Measurements from ENCODE around the gene CDR2. TPM values are rescaled to one million over a fixed set of nuclear protein-coding genes. Genes with fewer than 3 reads are reported as not detected.

Gene CDR2
- total RNA-seq, 1 donor from 2014 or later, result 6.7 TPM

DNA sequence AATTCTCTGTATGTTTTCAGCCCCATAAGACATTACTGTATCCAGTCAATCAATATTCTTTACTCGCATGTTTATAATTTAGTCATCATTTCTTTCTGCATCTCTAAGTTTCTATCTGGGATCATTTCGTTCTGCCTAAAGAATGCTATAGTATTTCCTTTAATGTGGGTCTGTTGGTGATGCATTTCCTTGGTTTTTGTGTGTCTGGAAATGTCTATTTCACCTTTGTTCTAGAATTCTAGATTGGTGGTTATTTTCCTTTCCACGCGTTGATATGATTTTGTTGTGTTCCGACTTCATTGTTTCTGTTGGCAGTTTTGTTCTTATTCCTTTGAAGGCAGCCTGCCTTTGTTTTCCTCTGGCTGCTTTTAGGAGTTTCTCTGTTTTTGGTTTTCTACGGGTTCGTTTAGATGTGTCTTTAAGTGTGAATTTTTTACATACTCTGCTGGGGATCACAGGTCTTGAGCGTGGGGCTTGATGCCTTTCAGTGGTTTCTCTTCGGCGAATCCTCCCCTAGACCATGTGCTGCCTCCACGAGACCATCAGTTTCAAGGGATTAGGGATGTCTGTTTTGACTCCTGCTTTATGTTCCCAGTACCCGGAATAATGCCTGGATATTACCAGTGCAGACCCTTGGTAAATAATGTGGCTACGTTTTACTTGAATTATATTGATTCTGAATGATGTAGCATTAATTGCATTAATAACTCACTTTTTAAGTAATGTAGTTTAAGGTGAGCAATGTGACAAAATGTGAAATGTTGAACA is 53.7 kb downstream of the CDR2 start:
- TF ChIP-seq, protein P1, sequence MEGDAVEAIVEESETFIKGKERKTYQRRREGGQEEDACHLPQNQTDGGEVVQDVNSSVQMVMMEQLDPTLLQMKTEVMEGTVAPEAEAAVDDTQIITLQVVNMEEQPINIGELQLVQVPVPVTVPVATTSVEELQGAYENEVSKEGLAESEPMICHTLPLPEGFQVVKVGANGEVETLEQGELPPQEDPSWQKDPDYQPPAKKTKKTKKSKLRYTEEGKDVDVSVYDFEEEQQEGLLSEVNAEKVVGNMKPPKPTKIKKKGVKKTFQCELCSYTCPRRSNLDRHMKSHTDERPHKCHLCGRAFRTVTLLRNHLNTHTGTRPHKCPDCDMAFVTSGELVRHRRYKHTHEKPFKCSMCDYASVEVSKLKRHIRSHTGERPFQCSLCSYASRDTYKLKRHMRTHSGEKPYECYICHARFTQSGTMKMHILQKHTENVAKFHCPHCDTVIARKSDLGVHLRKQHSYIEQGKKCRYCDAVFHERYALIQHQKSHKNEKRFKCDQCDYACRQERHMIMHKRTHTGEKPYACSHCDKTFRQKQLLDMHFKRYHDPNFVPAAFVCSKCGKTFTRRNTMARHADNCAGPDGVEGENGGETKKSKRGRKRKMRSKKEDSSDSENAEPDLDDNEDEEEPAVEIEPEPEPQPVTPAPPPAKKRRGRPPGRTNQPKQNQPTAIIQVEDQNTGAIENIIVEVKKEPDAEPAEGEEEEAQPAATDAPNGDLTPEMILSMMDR (IDR thresholded peaks at IDR 0.05), result no peak
- DNase-seq (no peak), ATAC-seq (ENCODE audit: low read depth) (no peak)
- no peak overlapping the region for H3K27ac Mint-ChIP-seq
- intact Hi-C loops (cut with micrococcal nuclease), result no loop called here
- POLR2A ChIA-PET, result no interaction called here
- no peak overlapping the region for H3K4me3 Mint-ChIP-seq
- H3K36me3 Mint-ChIP-seq (ENCODE audit: low read depth), result peaks cover 88% of the 10 kb centered on the region
- H3K4me1 Mint-ChIP-seq, result no peaks in the 10 kb centered on the region
- no peaks in the 10 kb centered on the region for H3K9me3 Mint-ChIP-seq
- CTCF ChIA-PET, result interaction anchor here (0.6 to 1.4 kb wide), 8 partner anchors 9 to 101 kb away, joined by 3 to 5 read pairs (median 4); partner anchors contain the start of gene POLR3E
- no peaks in the 10 kb centered on the region for H3K27me3 Mint-ChIP-seq

DNA sequence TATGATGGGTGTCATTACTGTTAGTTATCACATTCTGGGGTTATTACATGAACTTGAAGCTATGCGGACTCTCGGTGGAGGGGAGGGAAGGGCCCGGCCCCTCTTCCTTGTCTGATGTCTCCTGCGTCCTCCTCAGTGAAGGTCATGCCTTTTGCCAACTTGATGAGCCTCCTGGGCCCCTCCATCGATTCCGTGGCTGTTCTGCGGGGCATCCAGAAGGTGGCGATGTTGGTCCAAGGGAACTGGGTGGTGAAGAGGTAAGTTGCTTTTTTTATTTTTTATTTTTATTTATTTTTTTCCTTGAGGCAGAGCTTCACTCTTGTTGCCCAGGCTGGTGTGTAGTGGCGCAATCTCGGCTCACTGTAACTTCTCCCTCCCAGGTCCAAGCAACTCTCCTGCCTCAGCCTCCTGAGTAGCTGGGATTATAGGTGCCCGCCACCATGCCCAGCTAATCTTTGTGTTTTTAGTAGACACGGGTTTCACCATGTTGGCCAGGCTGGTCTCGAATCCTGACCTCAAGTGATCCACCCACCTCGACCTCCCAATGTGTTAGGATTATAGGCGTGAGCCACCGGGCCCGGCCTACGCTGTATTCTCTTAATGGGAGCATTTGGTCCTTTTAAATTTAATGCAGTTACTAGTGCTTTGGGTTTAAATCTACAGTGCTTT is 55.6 kb downstream of the CDR2 start:
- no peak for DNase-seq
- POLR2A ChIA-PET, result no interaction called here
- no peak overlapping the region for H3K27ac Mint-ChIP-seq

DNA sequence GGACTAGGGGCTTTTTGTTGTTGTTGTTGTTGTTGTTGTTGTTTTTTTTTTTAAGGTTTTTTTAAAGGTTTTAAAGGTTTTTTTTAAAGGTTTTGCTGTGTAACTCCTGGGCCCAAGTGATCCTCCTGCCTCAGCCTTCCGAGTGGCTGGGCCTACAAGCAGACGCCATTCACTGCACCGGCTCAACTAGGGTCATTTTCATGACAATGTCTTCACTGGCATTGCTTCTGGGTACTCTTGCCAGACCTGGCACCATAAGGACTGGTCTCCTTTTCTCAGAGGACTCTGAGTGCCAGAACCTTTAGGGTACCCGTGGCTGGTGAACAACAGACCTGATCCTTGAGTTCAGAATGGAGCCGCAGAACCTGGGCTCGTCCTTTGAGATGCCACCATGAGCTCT is 56.8 kb downstream of the CDR2 start:
- ATAC-seq (ENCODE audit: low read depth), result no peak
- Mint-ChIP-seq H3K9me3 (no peaks in the 10 kb centered on the region), H3K27ac (no peak overlapping the region), H3K4me1 (no peaks in the 10 kb centered on the region), H3K4me3 (no peak overlapping the region), H3K36me3 (ENCODE audit: low read depth) (peaks cover 85% of the 10 kb centered on the region), H3K27me3 (no peaks in the 10 kb centered on the region)
- TF ChIP-seq, protein P1 (IDR thresholded peaks at IDR 0.05), result no peak
- intact Hi-C loops (cut with micrococcal nuclease), result no loop called here
- POLR2A ChIA-PET, result no interaction called here
- no peak for DNase-seq
- CTCF ChIA-PET, result no interaction called here

More for the DNA sequence above, 55.6 kb downstream of the CDR2 start:
- no peaks in the 10 kb centered on the region for H3K9me3 Mint-ChIP-seq
- H3K4me1 Mint-ChIP-seq, result no peaks in the 10 kb centered on the region
- intact Hi-C loops (cut with micrococcal nuclease), result no loop called here
- TF ChIP-seq, protein P1 (IDR thresholded peaks at IDR 0.05), result no peak
- ATAC-seq (ENCODE audit: low read depth), result no peak
- CTCF ChIA-PET, result interaction anchor here (1.0 to 1.5 kb wide), 3 partner anchors 11 to 39 kb away, joined by 3 to 4 read pairs (median 3); no protein-coding TSS in a partner anchor
- H3K27me3 Mint-ChIP-seq, result no peaks in the 10 kb centered on the region
- peaks cover 86% of the 10 kb centered on the region for H3K36me3 Mint-ChIP-seq (ENCODE audit: low read depth)
- no peak overlapping the region for H3K4me3 Mint-ChIP-seq

DNA sequence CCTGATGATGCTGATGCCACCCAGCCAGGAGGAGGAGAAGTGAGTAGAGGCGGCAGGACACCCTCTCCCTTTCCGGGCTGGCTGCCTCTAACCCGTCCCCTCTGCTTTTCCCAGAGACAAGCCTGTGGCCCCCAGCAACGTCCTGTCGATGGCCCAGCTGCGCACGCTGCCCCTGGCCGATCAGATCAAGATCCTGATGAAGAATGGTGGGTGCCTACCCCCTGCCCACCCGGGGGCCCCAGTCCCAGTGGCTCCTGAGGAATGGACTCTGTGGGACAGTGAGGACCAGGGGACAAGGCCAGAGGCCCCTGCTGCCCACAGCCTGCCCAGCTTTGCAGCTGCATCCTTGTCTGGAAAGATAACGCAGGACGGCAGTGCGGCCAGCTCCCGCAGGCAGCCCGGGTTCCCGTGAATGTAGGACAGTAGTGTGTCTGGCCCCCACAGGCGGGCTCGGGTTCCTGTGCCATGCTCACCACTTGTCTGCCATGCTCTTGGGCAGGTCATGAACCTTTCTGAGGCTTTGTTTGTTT is 57.4 kb downstream of the CDR2 start:
- Mint-ChIP-seq H3K4me3 (no peak overlapping the region), H3K9me3 (no peaks in the 10 kb centered on the region), H3K27ac (no peak overlapping the region), H3K4me1 (no peaks in the 10 kb centered on the region), H3K36me3 (ENCODE audit: low read depth) (peaks cover 86% of the 10 kb centered on the region), H3K27me3 (no peaks in the 10 kb centered on the region)
- ATAC-seq (ENCODE audit: low read depth) (no peak), DNase-seq (no peak)
- ChIA-PET CTCF (no interaction called here), POLR2A (no interaction called here)
- TF ChIP-seq, protein P1 (IDR thresholded peaks at IDR 0.05), result no peak
- intact Hi-C loops (cut with micrococcal nuclease), result no loop called here

DNA sequence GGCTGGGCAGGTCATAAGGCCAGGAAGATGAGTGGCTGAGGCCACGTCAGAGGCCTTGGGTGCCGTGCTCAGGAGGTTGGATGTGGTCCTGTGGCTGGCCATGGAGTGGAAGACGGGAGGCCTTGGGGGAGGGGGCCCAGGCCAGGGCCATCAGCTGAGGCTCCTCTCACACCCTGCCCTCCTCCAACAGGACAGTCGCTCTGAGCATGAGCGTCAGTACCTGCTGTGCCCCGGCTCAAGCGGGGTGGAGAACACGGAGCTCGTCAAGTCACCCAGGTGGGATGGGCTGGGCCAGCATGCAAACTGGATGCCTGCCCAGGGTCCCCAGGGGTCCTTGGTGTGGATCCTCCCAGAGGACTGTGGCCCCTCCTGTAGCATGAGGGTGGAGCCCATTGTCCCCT is 58.0 kb downstream of the CDR2 start:
- TF ChIP-seq, protein P1 (IDR thresholded peaks at IDR 0.05), result no peak
- DNase-seq (no peak), ATAC-seq (ENCODE audit: low read depth) (no peak)
- Mint-ChIP-seq H3K36me3 (ENCODE audit: low read depth) (peaks cover 87% of the 10 kb centered on the region), H3K9me3 (no peaks in the 10 kb centered on the region), H3K27me3 (no peaks in the 10 kb centered on the region), H3K4me3 (no peak overlapping the region), H3K4me1 (no peaks in the 10 kb centered on the region), H3K27ac (no peak overlapping the region)
- intact Hi-C loops (cut with micrococcal nuclease), result no loop called here
- ChIA-PET POLR2A (no interaction called here), CTCF (no interaction called here)

All from activated B cell treated with CpG ODN at 0.5 μM for 24 hours (primary cell).